SKM-1 treated with dmso at 0.1 percent for 144 hours (cell line): ENCODE results near the gene ANKK1.

Source experiments
- DNase-seq: peaks from one replicate; lab custom pipeline; 2025; ENCODE audit not compliant: unreplicated experiment; lab: John Stamatoyannopoulos, UW

ANKK1 gene, protein sequence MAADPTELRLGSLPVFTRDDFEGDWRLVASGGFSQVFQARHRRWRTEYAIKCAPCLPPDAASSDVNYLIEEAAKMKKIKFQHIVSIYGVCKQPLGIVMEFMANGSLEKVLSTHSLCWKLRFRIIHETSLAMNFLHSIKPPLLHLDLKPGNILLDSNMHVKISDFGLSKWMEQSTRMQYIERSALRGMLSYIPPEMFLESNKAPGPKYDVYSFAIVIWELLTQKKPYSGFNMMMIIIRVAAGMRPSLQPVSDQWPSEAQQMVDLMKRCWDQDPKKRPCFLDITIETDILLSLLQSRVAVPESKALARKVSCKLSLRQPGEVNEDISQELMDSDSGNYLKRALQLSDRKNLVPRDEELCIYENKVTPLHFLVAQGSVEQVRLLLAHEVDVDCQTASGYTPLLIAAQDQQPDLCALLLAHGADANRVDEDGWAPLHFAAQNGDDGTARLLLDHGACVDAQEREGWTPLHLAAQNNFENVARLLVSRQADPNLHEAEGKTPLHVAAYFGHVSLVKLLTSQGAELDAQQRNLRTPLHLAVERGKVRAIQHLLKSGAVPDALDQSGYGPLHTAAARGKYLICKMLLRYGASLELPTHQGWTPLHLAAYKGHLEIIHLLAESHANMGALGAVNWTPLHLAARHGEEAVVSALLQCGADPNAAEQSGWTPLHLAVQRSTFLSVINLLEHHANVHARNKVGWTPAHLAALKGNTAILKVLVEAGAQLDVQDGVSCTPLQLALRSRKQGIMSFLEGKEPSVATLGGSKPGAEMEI

DNA sequence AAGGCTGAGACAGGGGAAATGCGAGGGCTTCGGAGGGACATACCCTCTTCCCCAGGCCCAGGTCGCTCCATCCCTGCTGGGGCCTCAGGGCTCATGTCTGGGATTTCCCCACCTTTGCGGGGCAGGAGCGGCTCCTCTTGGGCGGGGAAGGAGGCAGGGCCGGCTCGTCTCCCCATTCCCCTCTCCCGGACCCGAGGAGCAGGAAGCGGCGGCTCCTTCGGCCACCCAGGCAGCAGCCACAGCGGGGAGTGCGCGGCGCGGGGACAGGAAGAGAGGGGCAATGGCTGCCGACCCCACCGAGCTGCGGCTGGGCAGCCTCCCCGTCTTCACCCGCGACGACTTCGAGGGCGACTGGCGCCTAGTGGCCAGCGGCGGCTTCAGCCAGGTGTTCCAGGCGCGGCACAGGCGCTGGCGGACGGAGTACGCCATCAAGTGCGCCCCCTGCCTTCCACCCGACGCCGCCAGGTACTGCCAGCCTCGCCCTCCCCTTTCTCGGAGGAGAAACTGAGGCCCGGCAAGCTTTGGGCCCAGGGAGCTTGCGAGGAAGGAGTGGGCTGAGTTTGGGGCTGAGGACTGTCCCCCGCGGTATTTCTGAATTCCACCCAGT lies at the start of gene ANKK1:
Gene ANKK1, plus strand, starts transcription at position 175 of the 607 bp plus-strand sequence. Its CDS starts 106 bp downstream, at position 281.
- no peak for DNase-seq

DNA sequence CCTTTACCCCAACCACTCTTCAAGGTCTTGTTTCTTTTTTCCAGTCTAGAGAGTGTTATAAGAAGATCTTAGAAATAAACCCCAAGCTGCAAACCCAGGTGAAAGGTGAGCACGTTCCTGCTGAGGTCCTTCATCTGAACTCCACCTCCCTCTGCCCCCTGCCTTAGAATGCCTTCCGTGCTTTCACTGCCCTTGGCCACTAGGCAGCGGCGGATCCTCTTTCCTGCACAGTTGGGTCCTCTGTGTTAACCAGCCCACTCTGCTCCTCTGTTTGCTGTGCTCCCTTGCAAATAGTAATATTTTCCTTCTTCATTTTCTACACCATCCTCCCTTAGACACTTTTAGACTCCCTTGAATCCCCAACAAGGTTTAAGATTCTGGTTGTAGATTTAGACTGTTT lies 48.8 kb upstream of the ANKK1 start:
- DNase-seq, result no peak

DNA sequence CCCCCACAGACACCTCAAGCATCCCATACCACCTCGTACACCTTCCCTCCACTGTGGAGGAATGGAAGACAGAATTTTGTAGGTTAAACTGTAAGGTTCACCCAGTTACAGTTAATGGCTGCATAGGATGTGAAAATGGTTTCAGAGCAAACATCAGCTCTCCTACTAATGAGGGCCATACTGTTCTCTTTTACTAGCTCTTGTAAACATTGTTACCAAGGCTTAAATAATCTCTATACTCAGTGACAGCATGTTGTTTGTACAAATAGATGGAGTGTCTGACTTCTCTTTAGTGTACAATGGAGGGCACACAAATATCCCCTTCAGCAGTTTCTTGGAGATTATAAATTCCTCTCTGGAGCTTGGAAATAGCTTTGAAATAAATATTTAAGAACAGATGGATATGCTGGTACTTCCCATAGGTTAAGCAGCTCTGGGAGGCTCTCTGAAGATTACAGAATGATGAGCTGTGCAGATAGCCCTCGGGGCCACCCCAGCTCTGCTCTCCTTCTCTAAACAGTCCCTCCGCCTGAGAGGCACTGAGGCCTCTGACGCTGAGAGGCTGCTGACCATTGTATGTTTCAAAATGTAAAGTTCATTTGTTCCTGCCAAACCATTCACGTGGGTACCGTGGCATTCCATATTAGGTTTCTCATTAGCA lies 47.5 kb upstream of the ANKK1 start:
- no peak for DNase-seq

DNA sequence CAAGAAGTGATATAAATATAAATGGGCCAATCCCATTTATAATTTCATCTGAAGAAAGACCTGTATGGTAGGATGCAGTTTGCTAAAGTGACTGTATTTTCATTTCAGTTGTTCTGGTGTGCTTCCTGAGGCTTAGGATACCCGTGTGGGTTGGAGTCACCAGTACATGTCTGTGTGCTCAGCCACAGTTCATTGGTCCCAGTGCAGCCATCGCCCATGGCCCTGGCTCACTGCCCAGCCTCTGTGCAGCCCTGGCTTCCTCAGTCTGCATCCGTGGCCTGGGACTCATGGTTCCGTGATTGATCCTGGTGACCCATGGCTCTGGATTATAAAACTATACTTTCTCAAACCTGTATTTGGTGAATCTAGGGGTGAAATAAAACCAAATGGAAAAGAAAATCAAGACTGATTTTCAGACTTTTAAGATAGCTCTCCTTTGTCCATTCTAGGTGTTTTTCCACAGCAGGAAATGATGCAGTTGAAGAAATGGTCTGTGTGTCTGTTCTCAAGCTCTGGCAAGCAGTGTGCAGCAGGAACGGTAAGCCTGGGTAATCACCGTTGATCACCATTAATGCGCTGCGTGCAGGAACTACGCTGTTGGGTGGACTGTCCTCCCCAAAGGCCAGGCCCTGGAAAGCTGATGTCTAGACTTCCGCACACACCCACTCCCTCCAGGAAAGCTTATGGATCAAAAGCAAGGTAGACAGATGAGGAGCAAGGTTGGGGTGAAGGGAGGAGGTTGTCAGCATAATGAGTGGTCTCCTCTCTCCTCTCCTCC lies 46.0 kb upstream of the ANKK1 start:
- no peak for DNase-seq

DNA sequence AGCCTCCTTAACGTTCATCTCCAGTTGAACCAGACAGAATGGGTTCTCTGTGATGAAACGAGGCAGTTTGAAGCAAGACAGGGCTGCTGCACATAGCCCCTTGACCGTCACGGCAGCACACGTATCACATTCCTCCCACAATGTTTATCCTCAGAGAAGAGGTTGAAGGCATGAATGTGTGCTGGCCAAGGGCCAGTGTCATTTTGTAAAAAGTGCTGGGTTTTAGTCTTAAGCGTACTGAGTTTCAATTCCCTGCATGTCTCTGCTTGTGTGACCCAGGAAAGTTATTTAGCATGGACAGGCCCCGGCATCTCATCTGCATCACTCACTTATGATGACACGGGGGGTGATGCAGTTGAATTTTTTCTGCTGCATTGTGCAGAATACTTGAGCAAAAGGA lies 41.6 kb upstream of the ANKK1 start:
- DNase-seq, result no peak

DNA sequence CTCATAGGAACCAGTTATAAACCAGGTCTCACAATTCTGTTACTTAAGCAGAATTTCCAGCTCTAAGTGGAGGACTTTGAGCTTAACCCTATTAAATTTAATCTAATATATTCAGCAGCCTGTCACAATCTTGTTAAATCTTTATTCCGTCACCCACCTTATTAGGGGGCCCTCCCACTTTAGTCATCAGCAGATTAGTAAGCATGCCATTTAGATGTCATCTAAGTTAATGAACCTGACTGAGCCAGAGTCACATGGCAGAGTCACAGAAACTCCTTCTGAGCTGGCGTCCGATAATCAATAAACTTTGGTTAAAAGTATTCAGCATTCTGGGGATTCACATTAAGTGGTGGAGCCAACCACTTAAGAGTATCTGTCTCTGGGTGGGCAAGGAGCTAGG lies 38.1 kb upstream of the ANKK1 start:
- no peak for DNase-seq

DNA sequence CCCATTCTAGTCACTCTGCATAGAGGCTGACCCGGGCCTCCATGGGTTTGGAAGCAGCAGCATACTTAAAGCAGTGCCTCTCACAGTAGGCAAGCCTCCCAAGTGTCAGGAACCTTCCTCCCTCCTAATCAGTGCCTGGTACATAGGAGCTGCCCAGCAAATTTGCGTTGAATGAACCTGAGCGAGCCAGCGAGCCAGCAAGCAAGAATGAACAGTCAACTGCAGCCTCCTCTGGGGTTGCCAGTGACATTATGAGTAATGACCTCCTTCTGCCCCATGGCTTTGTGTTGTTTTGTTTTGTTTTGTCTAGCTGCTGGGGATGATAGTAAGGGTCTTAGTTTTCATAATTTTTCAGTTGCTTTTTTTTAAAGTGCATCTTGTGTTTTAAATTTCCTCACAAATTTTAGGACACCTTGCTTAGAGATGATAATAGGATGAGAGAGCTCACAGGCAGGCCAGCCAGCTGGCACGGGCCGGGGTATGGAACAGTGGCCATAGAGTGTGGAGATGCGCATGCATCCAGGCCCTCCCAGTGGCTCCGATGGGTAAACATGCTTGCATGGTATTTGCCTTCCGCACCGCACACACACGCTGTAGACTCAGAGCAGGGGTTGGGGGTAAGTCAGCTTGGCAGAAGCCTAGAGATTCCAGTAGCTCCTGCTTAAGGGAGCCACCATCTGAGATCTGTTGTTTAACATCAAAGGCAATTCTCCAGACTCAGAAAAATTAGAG lies 37.1 kb upstream of the ANKK1 start:
- DNase-seq, result no peak

DNA sequence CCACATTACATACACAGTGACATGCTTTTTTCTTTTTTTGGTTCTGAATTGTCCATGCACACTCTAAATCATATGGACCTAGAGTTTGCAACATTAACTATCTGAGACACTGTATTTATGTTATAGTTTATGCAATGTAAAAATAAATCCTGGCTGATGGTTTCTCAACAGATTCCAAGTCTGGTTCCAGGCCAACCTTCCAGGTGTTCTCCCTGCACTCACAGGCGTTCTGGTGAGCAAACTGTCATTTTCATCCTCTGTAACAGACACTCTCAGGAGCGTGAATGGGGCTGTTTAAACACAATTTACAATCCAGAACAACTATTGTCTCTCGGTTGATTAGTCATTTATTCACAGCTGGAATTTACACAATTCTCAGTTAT lies 36.5 kb upstream of the ANKK1 start:
- no peak for DNase-seq

DNA sequence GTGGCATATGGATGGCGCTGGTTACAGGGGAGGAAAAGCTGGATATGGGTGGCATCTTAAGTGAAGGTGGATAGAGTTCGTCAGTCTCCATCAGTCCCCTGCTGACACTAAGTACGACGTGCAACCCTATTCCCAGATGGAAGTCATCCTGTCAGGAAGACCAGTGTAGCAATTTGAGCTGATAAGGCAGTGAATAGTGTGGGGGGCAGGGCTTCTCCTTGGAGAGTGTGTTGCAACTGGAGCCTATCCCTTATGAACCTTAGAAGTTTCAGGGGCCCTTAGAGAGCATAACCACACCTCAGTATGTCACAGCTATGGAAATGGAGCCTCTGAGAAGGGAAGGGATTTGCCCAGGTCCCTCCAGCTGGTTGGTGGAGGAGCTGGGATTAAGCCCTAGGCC lies 36.1 kb upstream of the ANKK1 start:
- no peak for DNase-seq

DNA sequence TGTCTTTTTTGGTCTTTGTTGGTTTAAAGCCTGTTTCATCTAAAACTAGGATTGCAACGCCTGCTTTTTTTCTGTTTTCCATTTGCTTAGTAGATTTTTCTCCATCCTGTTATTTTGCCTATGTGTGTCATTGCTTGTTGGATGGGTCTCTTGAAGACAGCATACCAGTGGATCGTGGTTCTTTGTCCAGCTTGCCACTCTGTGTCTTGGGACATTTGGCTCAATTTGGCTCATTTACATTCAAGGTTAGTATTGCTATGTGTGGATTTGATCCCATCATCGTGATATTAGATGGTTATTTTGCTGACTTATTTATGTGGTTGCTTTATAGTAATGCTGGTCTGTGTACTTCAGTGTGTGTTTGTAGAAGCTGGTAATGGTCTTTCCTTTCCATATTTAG lies 31.4 kb upstream of the ANKK1 start:
- DNase-seq, result no peak

DNA sequence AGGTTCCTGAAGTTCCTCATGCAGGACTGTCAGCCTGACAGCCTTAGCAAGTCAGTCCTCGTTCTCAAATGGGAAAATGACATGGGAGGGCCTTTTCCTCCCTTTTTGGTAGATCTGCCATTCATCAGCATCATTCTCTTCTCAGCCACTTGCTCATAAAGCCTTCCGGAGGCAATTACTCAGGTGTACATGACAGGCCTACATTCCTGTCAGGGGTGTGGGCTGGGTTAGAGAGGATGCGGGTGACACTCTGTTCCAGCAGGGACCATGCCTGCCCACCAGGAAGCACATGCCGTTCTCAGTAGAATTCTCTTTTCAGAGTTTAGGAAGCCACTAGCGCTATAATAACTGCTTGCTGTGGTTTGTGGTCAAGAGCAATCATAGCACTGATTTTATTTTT lies 24.2 kb upstream of the ANKK1 start:
- DNase-seq, result no peak

DNA sequence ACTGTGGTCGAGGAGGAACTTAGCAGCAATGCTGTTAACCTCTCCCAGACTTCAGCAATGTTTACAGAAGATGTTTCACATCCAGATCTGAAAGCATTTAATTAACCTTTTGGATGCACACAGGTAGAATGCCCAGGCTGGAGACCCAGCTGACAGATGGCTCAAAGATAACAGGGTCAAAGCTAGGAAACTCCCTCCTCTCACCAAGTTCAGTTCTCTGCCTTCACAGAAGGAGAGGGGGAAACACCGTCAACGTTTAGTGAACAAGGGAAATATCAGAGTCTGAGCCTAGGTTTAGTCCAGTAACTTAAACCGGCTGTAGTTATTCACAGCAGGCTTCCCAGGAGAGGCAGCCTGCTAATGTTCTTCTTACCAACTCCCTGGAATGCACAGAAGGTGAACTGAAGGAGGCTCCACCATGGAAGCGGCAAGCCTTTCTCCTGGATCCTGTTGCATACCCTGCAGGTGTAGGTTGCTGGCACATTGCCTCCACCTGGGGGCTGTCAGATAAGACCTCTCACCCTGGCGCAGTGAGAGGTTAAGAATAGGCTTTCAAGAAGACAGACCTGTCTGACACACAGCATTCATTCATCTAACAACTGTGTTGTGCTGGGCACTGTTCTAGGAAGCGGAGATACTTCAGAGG lies 23.5 kb upstream of the ANKK1 start:
- DNase-seq, result no peak

DNA sequence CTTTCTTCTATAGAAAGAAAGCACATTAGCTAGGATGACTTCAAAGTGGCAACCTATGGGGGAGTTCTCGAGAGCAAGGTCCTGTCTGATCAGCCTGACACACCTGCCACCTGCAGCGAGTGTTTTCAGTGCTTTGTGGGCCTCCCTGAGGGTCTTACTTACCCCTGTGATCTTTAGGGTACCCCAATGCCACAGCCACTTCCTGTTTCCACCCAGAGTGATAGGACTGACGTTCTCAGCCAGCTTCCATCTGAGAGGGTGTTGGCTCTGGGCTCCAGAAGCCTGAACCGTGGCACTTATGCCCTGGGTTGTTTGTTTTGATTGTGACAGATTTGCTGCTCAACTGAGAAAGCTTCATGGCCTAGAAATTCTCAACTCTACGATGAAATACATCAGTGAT lies 21.7 kb upstream of the ANKK1 start:
- DNase-seq, result no peak

DNA sequence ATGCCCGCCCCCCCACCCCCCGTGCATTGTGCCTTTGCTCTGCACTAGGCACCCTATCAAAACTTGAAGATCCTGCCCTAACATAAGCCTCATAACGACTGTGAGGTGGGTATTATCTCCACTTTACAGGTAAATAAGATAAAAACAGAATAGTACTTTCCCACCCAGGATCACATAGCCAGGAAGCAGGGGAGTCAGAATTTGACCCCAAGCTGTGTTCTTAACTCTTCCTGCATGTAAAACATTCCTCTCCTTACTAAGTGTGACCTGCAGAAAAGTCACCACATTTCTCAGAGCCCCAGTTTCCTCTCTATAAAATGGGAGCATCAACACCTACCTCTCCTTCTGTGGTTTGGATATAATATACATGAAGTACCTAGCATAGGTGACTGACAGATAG lies 18.2 kb upstream of the ANKK1 start:
- no peak for DNase-seq

DNA sequence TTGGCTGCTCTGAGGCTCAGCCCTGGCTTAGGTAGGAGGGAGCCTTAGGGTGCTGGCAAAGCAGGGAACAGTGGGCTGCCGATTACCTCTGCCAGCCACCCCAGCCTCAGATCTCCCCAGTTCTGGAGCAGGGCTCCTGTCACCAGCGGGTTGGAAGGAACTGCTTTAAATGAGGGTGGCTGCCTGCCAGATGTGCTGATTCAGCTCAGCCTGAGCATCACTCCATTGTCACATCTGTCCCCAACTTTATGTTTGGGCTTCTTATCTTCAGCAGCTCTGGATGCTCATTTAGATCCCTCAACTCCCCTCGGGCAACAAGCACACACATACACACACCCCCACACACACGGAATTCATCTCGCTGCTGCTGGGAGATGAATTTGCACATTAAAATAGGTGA lies 16.9 kb upstream of the ANKK1 start:
- no peak for DNase-seq

DNA sequence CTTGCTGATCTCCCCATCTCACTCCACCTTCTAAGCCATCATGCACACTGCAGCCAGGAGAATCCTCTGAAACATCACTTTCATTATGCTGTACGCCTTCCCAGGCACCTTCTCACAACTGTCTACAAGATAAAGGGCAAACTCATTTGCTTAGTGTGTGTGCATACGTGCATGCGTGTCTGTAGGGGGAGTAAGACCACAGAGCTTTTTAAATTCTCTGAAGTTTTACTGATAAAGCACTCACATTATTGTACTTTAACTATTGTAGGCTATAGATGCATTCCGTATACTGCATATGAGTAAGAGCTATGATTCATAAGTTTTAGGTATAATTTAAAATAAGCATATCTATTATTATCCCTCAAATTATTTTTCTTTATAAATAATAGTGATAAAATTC lies 15.3 kb upstream of the ANKK1 start:
- DNase-seq, result no peak

DNA sequence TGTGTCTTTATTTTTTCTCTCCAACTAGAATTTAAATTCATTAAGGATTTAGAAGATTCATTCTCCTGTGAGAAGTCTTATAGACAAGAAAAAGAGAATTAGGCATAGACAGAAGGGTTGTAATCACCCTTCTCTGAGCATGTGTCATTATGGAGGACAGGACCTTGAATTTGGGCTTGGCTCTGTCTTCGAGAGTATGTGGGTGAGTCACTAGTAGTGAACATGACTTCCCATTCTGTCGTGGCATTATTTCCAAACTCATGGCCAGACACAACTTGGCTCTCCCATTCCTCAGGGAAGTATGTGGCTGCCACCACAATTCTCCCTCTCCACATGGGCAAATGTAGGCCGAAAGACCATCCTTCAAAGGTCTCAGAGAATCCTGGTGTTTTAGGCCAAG lies 14.3 kb upstream of the ANKK1 start:
- no peak for DNase-seq

DNA sequence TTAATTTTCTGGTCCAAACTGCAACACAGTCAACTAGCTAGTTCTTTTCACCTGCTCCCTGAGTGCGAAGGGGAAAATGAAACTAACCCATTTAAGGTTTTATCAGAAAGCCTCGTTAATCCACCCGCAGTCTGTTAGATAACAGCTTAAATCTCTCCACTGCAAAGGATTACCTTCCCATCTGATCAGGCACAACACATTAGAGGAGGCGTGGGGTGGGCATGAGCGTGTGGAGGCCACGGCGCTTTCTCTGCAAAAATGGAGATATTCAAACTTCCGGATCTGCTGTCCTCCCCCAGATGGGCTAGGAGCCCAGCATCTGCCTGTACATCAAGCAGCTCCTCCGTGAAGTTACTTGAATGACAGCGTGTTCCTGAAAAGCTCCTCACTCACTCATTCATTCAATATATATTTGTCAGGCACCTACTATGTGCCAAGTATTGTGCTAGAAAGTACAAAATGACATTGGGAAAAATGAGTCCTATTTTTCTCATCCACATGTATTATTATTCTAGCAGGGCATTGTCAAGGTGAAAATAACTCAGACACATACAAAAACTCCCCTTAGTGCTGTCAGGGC lies 13.5 kb upstream of the ANKK1 start:
- no peak for DNase-seq

DNA sequence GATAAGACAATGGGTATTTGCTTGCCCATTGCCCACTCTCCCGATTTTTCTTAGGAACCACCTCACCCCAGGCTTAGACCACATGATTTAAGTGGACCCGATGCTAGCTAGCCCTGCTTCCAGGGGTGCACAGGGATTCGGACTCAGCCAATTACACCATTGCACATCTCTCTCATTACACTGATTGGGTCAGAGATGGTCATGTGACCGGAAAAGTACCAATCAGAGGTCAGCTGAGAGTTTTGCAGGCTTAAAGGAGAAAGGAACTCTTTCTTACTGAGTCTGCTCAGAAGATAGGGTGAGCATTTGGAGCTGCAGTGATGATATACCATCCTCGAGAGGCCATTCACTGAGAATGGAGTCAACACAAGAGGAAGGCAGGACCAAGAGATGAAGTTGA lies 12.2 kb upstream of the ANKK1 start:
- no peak for DNase-seq
